PFSK-1 (cell line): Measurements from ENCODE around the gene KRI1.

Source experiments
- FOXP2 ChIP-seq: optimal IDR thresholded peaks from 2 replicates; pipeline ENCODE3; 2011; ENCODE audit warnings: borderline replicate concordance, control low read depth, inconsistent platforms; ENCODE audit not compliant: insufficient read depth; ENCODE audit errors: extremely low read length, extremely low read depth
- POLR2AphosphoS5 ChIP-seq: IDR thresholded peaks from 2 replicates; pipeline ENCODE4 v1.6.1; 2012; ENCODE audit warnings: low read depth, mild to moderate bottlenecking, control low read depth, low read length, moderate library complexity
- REST ChIP-seq, 2 experiments: IDR thresholded peaks; 2 replicates each; pipeline versions ENCODE4 v1.6.1 to v1.8.0; 2011 to 2012; ENCODE audit warnings: low read depth in 2 of 2, low read length in 2 of 2, control low read depth in 1 of 2, inconsistent platforms in 1 of 2, mild to moderate bottlenecking in 1 of 2, moderate library complexity in 1 of 2; ENCODE audit not compliant: insufficient read depth in 1 of 2
- SIN3A ChIP-seq: IDR thresholded peaks from 2 replicates; pipeline ENCODE4 v1.6.1; 2012; ENCODE audit warnings: mild to moderate bottlenecking, low read length, moderate library complexity, borderline replicate concordance; ENCODE audit not compliant: insufficient read depth
- TAF1 ChIP-seq: IDR thresholded peaks from 2 replicates; pipeline ENCODE4 v1.6.1; 2012; ENCODE audit warnings: low read length, control low read depth, borderline replicate concordance; ENCODE audit not compliant: insufficient read depth

The KRI1 gene

GRCh38 chr19:10562609-10563008 lies 3.2 kb downstream of the KRI1 start:
- TF ChIP-seq REST (IDR thresholded peaks at IDR 0.05; ENCODE audit: insufficient read depth in 1 of 2, low read depth in 2 of 2, low read length in 2 of 2), result no peak
- no peak for TF ChIP-seq TAF1
- TF ChIP-seq POLR2AphosphoS5, result no peak
- no peak for TF ChIP-seq FOXP2
- no peak for TF ChIP-seq SIN3A

- TF ChIP-seq FOXP2 (no peak), SIN3A (no peak), REST (IDR thresholded peaks at IDR 0.05; ENCODE audit: insufficient read depth in 1 of 2, low read depth in 2 of 2, low read length in 2 of 2) (no peak), POLR2AphosphoS5 (no peak), TAF1 (no peak)
Observed at GRCh38 chr19:10560154-10560553, 5.7 kb downstream of the KRI1 start.

GRCh38 chr19:10557603-10558197 lies 8.1 kb downstream of the KRI1 start:
- TF ChIP-seq TAF1 (no peak), SIN3A (no peak), REST (IDR thresholded peaks at IDR 0.05; ENCODE audit: insufficient read depth in 1 of 2, low read depth in 2 of 2, low read length in 2 of 2) (no peak), FOXP2 (no peak), POLR2AphosphoS5 (no peak)

GRCh38 chr19:10555610-10555973 lies 10.2 kb downstream of the KRI1 start:
- no peak for TF ChIP-seq POLR2AphosphoS5
- TF ChIP-seq SIN3A, result no peak
- TF ChIP-seq TAF1, result no peak
- TF ChIP-seq REST (IDR thresholded peaks at IDR 0.05; ENCODE audit: insufficient read depth in 1 of 2, low read depth in 2 of 2, low read length in 2 of 2), result no peak
- no peak for TF ChIP-seq FOXP2
